Thyroid gland (tissue), 4 donors: ENCODE data around the gene NKX1-2.

Source experiments
- POLR2A ChIP-seq, 2 donors: fragments of 450-650 bp; IDR thresholded peaks; one replicate each; pipeline ENCODE4 v1.6.1; 2017; ENCODE audit warnings: antibody characterized with exemption in 2 of 2, mild to moderate bottlenecking in 2 of 2, moderate library complexity in 1 of 2
- TF ChIP-seq, protein P1 (sequence below), 6 experiments: fragments of 200-600 bp in 3 of 6; fragments of 450-650 bp in 3 of 6; sonication (generic) in 3 of 6; IDR thresholded peaks; one replicate each; pipeline ENCODE4 v1.5.1; 2016 to 2019; ENCODE audit warnings: antibody characterized with exemption in 6 of 6, mild to moderate bottlenecking in 2 of 6, inconsistent platforms in 1 of 6, moderate library complexity in 1 of 6

GRCh38 chr10:124401633-124402032 is 48.2 kb downstream of the NKX1-2 start:
- TF ChIP-seq, protein P1, sequence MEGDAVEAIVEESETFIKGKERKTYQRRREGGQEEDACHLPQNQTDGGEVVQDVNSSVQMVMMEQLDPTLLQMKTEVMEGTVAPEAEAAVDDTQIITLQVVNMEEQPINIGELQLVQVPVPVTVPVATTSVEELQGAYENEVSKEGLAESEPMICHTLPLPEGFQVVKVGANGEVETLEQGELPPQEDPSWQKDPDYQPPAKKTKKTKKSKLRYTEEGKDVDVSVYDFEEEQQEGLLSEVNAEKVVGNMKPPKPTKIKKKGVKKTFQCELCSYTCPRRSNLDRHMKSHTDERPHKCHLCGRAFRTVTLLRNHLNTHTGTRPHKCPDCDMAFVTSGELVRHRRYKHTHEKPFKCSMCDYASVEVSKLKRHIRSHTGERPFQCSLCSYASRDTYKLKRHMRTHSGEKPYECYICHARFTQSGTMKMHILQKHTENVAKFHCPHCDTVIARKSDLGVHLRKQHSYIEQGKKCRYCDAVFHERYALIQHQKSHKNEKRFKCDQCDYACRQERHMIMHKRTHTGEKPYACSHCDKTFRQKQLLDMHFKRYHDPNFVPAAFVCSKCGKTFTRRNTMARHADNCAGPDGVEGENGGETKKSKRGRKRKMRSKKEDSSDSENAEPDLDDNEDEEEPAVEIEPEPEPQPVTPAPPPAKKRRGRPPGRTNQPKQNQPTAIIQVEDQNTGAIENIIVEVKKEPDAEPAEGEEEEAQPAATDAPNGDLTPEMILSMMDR (IDR thresholded peaks at IDR 0.05): no peak
- TF ChIP-seq POLR2A (IDR thresholded peaks at IDR 0.05): no peak
